Mononuclear cell (primary cell): ENCODE data around the gene PFKP. TPM values are rescaled to one million over a fixed set of nuclear protein-coding genes. Genes with fewer than 3 reads are reported as not detected.

Experiments
- H3K27me3 ChIP-seq: 2 replicates; pipeline ENCODE4 v1.6.0; 2011; ENCODE audit warnings: low read length, control low read depth; ENCODE audit not compliant: insufficient read depth
- H3K4me1 ChIP-seq: 2 replicates; pipeline ENCODE4 v1.5.1; 2011; ENCODE audit warnings: mild to moderate bottlenecking, low read length, control low read depth; ENCODE audit not compliant: insufficient read depth
- H3K4me3 ChIP-seq: 2 replicates; pipeline ENCODE4 v1.5.1; 2011; ENCODE audit warnings: mild to moderate bottlenecking, low read length, moderate library complexity
- H3K9me3 ChIP-seq: 2 replicates; pipeline ENCODE4 v1.5.1; 2011; ENCODE audit warnings: low read depth, mild to moderate bottlenecking, control low read depth, low read length
- total RNA-seq: library from RNA; depleted of rRNA; stranded (reverse); fragments of >200 nt; gene quantifications from one replicate; pipeline ENCODE4 v1.2.3, GENCODE V29; 2012

The PFKP gene
- total RNA-seq, 1 donor, result 23.1 TPM

GRCh38 chr10:3133948-3134347 lies 66.6 kb downstream of the PFKP start:
- no peak overlapping the region for H3K4me3 ChIP-seq

DNA sequence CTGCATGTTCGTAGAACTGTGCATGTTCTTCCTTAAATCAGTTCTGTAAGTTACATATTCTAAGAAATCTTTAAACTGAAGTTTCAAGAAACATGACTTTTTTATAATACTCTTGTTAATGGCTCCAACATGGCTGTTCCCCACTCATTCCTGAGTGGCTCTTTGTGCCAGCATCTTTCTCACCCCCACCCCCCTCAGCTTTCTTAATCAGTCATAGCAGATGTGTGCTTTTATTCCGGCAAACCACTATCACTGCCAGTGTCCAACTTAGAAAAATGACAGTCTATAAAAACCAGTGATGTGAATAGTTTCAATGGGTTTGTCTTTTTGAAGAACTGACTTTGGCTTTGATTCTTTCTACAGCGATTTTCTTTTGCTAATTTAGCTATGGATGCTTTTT lies 67.7 kb downstream of the PFKP start:
- Histone ChIP-seq H3K4me3 (no peak overlapping the region), H3K9me3 (no peaks in the 10 kb centered on the region), H3K27me3 (no peaks in the 10 kb centered on the region), H3K4me1 (no peaks in the 10 kb centered on the region)

More at GRCh38 chr10:3133948-3134347, 66.6 kb downstream of the PFKP start:
- H3K4me1 ChIP-seq, result no peaks in the 10 kb centered on the region
- H3K27me3 ChIP-seq, result no peaks in the 10 kb centered on the region
- no peaks in the 10 kb centered on the region for H3K9me3 ChIP-seq

- no peaks in the 10 kb centered on the region for H3K9me3 ChIP-seq
- no peak overlapping the region for H3K4me3 ChIP-seq
- no peaks in the 10 kb centered on the region for H3K27me3 ChIP-seq
- no peaks in the 10 kb centered on the region for H3K4me1 ChIP-seq
These were observed 69.0 kb downstream of the PFKP start for GRCh38 chr10:3136336-3136735.

DNA sequence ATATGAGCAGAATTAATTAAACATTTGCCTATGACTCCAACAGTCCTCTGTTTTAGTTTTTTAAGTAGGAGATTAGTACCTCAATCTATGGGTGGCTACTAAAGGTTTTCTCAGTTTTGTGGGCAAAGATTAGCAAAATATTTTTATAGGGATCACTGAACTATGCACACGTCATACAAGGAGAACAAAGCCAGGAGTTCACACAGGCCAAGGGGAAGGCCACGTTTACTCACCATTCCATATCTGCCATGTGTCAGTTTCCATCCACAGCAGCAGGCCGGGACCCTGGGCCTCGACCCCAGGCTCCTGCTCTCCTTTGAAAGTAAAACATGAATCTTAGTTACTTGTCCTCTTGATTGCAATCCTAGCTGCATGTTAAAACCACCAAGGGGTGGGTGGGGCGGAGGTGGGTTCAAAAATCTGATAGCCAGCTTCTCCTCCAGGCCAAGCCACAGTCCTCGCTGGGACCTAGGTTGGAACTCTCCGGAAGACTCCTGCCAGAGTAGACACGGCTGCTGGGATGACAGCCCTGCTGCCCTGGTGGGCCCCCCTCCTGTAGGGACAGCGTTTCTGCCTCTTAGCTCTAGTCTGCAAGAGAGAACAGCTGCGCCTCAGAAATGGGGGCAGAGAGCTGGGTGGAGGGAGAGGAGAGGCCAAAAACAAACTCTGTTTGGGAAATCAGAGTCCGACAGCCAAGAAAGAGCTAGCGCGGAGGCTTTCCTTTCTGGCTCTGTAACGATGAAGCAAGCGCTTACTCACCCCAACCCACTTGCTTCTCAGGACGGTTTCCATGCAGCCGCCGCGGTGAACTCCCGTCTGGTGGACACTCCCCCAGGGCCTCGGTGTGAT lies 69.6 kb downstream of the PFKP start:
- Histone ChIP-seq H3K4me3 (no peak overlapping the region), H3K4me1 (no peaks in the 10 kb centered on the region), H3K9me3 (no peaks in the 10 kb centered on the region), H3K27me3 (no peaks in the 10 kb centered on the region)

- Histone ChIP-seq H3K4me3 (no peak overlapping the region), H3K9me3 (no peaks in the 10 kb centered on the region), H3K4me1 (no peaks in the 10 kb centered on the region), H3K27me3 (no peaks in the 10 kb centered on the region)
These were observed 70.8 kb downstream of the PFKP start for GRCh38 chr10:3137958-3138726.

GRCh38 chr10:3139216-3139910 lies 72.0 kb downstream of the PFKP start:
- Histone ChIP-seq H3K9me3 (no peaks in the 10 kb centered on the region), H3K4me3 (no peak overlapping the region), H3K27me3 (no peaks in the 10 kb centered on the region), H3K4me1 (no peaks in the 10 kb centered on the region)

GRCh38 chr10:3140280-3140679 lies 72.9 kb downstream of the PFKP start:
- Histone ChIP-seq H3K4me1 (no peaks in the 10 kb centered on the region), H3K4me3 (no peak overlapping the region), H3K27me3 (no peaks in the 10 kb centered on the region), H3K9me3 (no peaks in the 10 kb centered on the region)

DNA sequence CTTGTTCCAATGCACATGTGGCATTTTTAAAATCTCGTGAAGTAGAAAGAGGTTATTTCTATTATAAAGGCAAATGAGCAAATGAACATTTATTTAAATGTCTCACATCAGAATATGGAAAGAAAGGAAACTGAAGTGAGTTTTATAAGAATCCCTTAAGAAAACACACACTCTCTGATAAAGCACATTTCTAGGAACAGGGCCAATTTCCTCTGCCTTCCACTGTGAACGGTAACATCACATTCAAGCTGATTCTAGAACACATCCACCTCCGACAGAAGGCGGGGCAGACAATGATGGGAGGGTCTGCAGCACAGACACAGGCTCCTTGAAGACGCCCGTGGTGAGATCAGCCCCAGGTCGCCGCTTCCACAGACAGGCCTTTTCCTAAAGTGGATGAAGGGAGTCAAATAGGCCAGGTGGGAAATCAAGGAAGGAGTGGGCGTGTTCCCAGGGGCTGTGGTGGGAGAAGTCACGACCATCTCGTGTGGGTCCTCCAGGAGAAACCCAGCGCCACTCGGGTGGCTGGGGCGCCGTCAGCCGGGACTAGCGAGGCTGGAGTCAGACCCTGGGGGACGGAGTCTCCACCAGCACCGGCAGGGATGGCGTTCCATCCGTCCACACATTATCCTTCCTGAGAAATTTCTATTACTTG lies 74.1 kb downstream of the PFKP start:
- H3K9me3 ChIP-seq, result no peaks in the 10 kb centered on the region
- no peak overlapping the region for H3K4me3 ChIP-seq
- H3K27me3 ChIP-seq, result no peaks in the 10 kb centered on the region
- no peaks in the 10 kb centered on the region for H3K4me1 ChIP-seq

DNA sequence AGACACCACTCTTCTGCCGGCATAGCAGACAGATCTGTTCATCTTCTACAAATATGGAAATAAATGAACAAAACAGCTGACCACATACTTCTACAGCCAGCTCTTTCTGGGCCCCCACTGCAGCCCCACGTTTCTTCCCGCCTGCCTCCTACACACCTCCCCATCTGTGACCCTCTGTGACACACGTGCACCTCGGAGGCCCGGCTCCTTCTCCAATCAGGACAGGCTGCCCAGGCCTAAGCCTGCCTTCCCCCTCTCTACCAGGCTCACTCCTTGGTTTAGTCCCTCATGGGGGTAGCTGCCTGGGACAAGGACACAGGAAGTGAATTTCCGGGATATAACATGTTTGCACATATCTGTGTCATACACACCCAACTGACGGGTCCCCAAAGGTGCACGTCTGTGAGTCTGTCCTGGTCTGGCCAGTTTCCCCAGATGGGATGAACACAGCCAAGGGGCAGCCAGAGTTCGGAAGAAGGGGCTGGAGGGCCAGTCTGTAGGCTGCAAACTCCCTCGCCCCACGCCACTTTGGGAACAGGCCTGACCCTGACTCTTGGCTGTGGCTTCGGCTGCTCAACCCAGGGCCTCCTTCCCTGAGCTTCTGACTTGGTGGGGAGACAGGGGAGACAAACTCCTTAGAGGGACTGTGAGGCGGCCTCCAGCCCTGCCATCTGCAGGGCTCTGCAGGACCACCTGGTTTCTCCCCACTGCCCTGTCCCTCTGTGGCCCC lies 75.0 kb downstream of the PFKP start:
- Histone ChIP-seq H3K4me3 (no peak overlapping the region), H3K4me1 (no peaks in the 10 kb centered on the region), H3K9me3 (no peaks in the 10 kb centered on the region), H3K27me3 (no peaks in the 10 kb centered on the region)

DNA sequence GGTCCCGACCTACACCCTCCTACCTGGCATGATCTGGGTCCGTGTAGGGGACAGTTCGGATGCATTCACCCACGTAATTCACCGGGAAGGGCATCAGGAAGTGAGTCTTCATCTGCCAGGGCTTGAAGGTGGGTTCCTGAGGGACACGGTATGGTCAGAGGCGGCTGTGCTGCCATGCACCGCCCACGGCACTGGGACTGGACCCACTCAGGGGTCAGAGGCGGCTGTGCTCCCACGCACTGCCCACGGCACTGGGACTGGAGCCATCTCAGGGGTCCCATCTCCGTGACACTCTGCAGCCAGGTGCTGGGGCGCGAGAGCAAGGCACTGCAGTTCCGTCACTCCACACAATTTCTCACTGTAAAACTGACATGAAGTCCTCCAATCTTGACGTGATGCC lies 76.0 kb downstream of the PFKP start:
- no peaks in the 10 kb centered on the region for H3K9me3 ChIP-seq
- no peak overlapping the region for H3K4me3 ChIP-seq
- no peaks in the 10 kb centered on the region for H3K4me1 ChIP-seq
- H3K27me3 ChIP-seq, result no peaks in the 10 kb centered on the region

GRCh38 chr10:3143791-3144434 lies 76.6 kb downstream of the PFKP start:
- H3K4me3 ChIP-seq, result no peak overlapping the region
- H3K4me1 ChIP-seq, result no peaks in the 10 kb centered on the region
- no peaks in the 10 kb centered on the region for H3K27me3 ChIP-seq
- H3K9me3 ChIP-seq, result no peaks in the 10 kb centered on the region

- H3K27me3 ChIP-seq, result no peaks in the 10 kb centered on the region
- H3K4me3 ChIP-seq, result no peak overlapping the region
- H3K4me1 ChIP-seq, result no peaks in the 10 kb centered on the region
- H3K9me3 ChIP-seq, result no peaks in the 10 kb centered on the region
These were observed 78.0 kb downstream of the PFKP start for GRCh38 chr10:3145366-3145765.

- Histone ChIP-seq H3K4me1 (no peaks in the 10 kb centered on the region), H3K27me3 (no peaks in the 10 kb centered on the region), H3K9me3 (no peaks in the 10 kb centered on the region), H3K4me3 (no peak overlapping the region)
These were observed 78.9 kb downstream of the PFKP start for GRCh38 chr10:3146289-3146688.
